Astrocyte of the hippocampus (primary cell): ENCODE measurements around the gene CD300E.
"Not testable (repeated sequence)": the region's sequence is repeated elsewhere in the genome, so short reads cannot be mapped to it uniquely, and the experiment has no call there.

Source experiments
- DNase-seq: peaks from one replicate; pipeline ENCODE4 v3.0.0; 2011; ENCODE audit warnings: low read depth, low spot score

Gene CD300E

GRCh38 chr17:74599023-74599399 is 24.5 kb downstream of the CD300E start:
- DNase-seq: no peak

GRCh38 chr17:74598346-74599022 is 25.1 kb downstream of the CD300E start:
- no peak for DNase-seq

- DNase-seq: no peak
These were observed 26.3 kb downstream of the CD300E start for GRCh38 chr17:74597069-74597790.

- DNase-seq: no peak
These were observed 28.3 kb downstream of the CD300E start for GRCh38 chr17:74595037-74595750.

- DNase-seq: no peak
These were observed 31.2 kb downstream of the CD300E start, which contains the start of gene CD300LD for GRCh38 chr17:74592087-74592990. Gene CD300LD (minus strand): TSS chr17:74592283. CDS start chr17:74592202, 81 bp downstream.

- DNase-seq: no peak
These were observed 32.0 kb downstream of the CD300E start for GRCh38 chr17:74591503-74591902.

- no peak for DNase-seq
These were observed 37.8 kb downstream of the CD300E start for GRCh38 chr17:74585711-74586110.

- no peak for DNase-seq
These were observed 39.1 kb downstream of the CD300E start for GRCh38 chr17:74584292-74585060.

GRCh38 chr17:74582633-74583032 is 40.9 kb downstream of the CD300E start:
- DNase-seq: no peak

- no peak for DNase-seq
These were observed 43.6 kb downstream of the CD300E start for GRCh38 chr17:74579900-74580299.

GRCh38 chr17:74578979-74579378 is 44.6 kb downstream of the CD300E start:
- no peak for DNase-seq

- no peak for DNase-seq
These were observed 48.9 kb downstream of the CD300E start for GRCh38 chr17:74574489-74575142.

GRCh38 chr17:74573635-74574034 is 49.9 kb downstream of the CD300E start:
- DNase-seq: not testable (repeated sequence)

- DNase-seq: no peak
These were observed 50.4 kb downstream of the CD300E start for GRCh38 chr17:74573169-74573568.

- DNase-seq: no peak
These were observed 51.8 kb downstream of the CD300E start for GRCh38 chr17:74571621-74572270.

GRCh38 chr17:74569020-74570003 is 54.2 kb downstream of the CD300E start:
- peak; percentile 97 for DNase-seq

GRCh38 chr17:74568106-74568873 is 55.2 kb downstream of the CD300E start:
- peak; percentile 38 for DNase-seq

- DNase-seq: no peak
These were observed 56.1 kb downstream of the CD300E start, which contains the start of gene CD300H for GRCh38 chr17:74567397-74567796. Gene CD300H (minus strand): TSS chr17:74567509.
